Right lobe of liver (tissue), 4 donors: ENCODE results near the gene PRRT1.

Experiments used
- POLR2A ChIP-seq: fragments of 450-650 bp; IDR thresholded peaks from one replicate; pipeline ENCODE4 v1.6.1; 2017; ENCODE audit warnings: antibody characterized with exemption, mild to moderate bottlenecking
- TF ChIP-seq, protein P1 (sequence below), 4 donors: fragments of 200-600 bp in 3 of 4; fragments of 450-650 bp in 1 of 4; IDR thresholded peaks; one replicate each; pipeline versions ENCODE4 v1.5.1 to v1.8.0; 2016 to 2022; ENCODE audit warnings: antibody characterized with exemption in 4 of 4, mild to moderate bottlenecking in 2 of 4
- donor health status: DM: no; HTN: no; CAD: no.
- donor health status: DM: no; HTN: no; CAD: no.
- donor health status: DM: no; HTN: yes; CAD: no.

GRCh38 chr6:32108094-32108627 lies 43.6 kb downstream of the PRRT1 start:
- TF ChIP-seq, protein P1, sequence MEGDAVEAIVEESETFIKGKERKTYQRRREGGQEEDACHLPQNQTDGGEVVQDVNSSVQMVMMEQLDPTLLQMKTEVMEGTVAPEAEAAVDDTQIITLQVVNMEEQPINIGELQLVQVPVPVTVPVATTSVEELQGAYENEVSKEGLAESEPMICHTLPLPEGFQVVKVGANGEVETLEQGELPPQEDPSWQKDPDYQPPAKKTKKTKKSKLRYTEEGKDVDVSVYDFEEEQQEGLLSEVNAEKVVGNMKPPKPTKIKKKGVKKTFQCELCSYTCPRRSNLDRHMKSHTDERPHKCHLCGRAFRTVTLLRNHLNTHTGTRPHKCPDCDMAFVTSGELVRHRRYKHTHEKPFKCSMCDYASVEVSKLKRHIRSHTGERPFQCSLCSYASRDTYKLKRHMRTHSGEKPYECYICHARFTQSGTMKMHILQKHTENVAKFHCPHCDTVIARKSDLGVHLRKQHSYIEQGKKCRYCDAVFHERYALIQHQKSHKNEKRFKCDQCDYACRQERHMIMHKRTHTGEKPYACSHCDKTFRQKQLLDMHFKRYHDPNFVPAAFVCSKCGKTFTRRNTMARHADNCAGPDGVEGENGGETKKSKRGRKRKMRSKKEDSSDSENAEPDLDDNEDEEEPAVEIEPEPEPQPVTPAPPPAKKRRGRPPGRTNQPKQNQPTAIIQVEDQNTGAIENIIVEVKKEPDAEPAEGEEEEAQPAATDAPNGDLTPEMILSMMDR (IDR thresholded peaks at IDR 0.05) = no peak
- no peak for TF ChIP-seq POLR2A
